Astrocyte (in vitro differentiated cells and primary cell): ENCODE data around the gene RGS10. TPM values are rescaled to one million over a fixed set of nuclear protein-coding genes. Genes with fewer than 3 reads are reported as not detected.

Experiments used
- DNase-seq: peaks from one replicate; pipeline ENCODE4 v3.0.0-alpha.2; 2010; ENCODE audit warnings: low read depth
- FAIRE-seq: peaks from 2 replicates; lab custom pipeline; 2011; peaks lifted over from hg19 to GRCh38; lab: Jason Lieb, UNC
- H2AFZ ChIP-seq: 2 replicates; pipeline ENCODE4 v1.6.0; 2012; ENCODE audit warnings: low read depth, low read length, inconsistent platforms
- H3K27ac ChIP-seq: 2 replicates; pipeline ENCODE4 v1.5.1; 2011; ENCODE audit warnings: low read depth, low read length, inconsistent platforms
- H3K27me3 ChIP-seq: 2 replicates; pipeline ENCODE4 v1.6.0; 2011; ENCODE audit warnings: low read length, inconsistent platforms; ENCODE audit not compliant: insufficient read depth
- H3K36me3 ChIP-seq: 2 replicates; pipeline ENCODE4 v1.5.1; 2011; ENCODE audit warnings: low read length, inconsistent platforms; ENCODE audit not compliant: insufficient read depth
- H3K4me1 ChIP-seq: 2 replicates; pipeline ENCODE4 v1.5.1; 2011; ENCODE audit warnings: low read length, inconsistent platforms; ENCODE audit not compliant: insufficient read depth
- H3K4me2 ChIP-seq: 2 replicates; pipeline ENCODE4 v1.6.0; 2012; ENCODE audit warnings: low read length, inconsistent platforms
- H3K4me3 ChIP-seq: 2 replicates; pipeline ENCODE4 v1.5.1; 2011; ENCODE audit warnings: low read depth, mild to moderate bottlenecking, low read length, inconsistent platforms; ENCODE audit not compliant: insufficient read depth
- H3K79me2 ChIP-seq: 2 replicates; pipeline ENCODE4 v1.6.0; 2012; ENCODE audit warnings: mild to moderate bottlenecking, low read length, inconsistent platforms; ENCODE audit not compliant: insufficient read depth
- H3K9ac ChIP-seq: 2 replicates; pipeline ENCODE4 v1.6.0; 2012; ENCODE audit warnings: mild to moderate bottlenecking, low read length, inconsistent platforms
- H3K9me3 ChIP-seq: 2 replicates; pipeline ENCODE4 v1.5.1; 2012; ENCODE audit warnings: low read depth, mild to moderate bottlenecking, low read length, inconsistent platforms; ENCODE audit not compliant: insufficient read depth
- H4K20me1 ChIP-seq: 2 replicates; pipeline ENCODE4 v1.6.0; 2012; ENCODE audit warnings: low read length, inconsistent platforms; ENCODE audit not compliant: insufficient read depth
- H3K27ac Mint-ChIP-seq: one replicate; pipeline ENCODE4 v1.8.0; 2021; ENCODE audit warnings: mild to moderate bottlenecking, mixed read lengths; ENCODE audit not compliant: unreplicated experiment
- H3K27me3 Mint-ChIP-seq: one replicate; pipeline ENCODE4 v1.8.0; 2021; ENCODE audit warnings: low read depth, mixed read lengths; ENCODE audit not compliant: unreplicated experiment
- H3K36me3 Mint-ChIP-seq: one replicate; pipeline ENCODE4 v1.8.0; 2021; ENCODE audit warnings: low read depth, mixed read lengths; ENCODE audit not compliant: unreplicated experiment
- H3K4me1 Mint-ChIP-seq: one replicate; pipeline ENCODE4 v1.8.0; 2021; ENCODE audit warnings: low read depth, mixed read lengths; ENCODE audit not compliant: unreplicated experiment
- H3K4me3 Mint-ChIP-seq: one replicate; pipeline ENCODE4 v1.8.0; 2021; ENCODE audit warnings: mild to moderate bottlenecking, moderate library complexity, mixed read lengths; ENCODE audit not compliant: unreplicated experiment
- H3K9me3 Mint-ChIP-seq: one replicate; pipeline ENCODE4 v1.8.0; 2021; ENCODE audit warnings: mild to moderate bottlenecking, mixed read lengths; ENCODE audit not compliant: unreplicated experiment
- EZH2 ChIP-seq: IDR thresholded peaks from 2 replicates; pipeline ENCODE4 v1.6.1; 2012; ENCODE audit warnings: mild to moderate bottlenecking, low read length, inconsistent platforms; ENCODE audit not compliant: insufficient read depth
- total RNA-seq: library from RNA; stranded (reverse); gene quantifications from 2 replicates; pipeline ENCODE4 v1.2.1, GENCODE V29; 2021
- TF ChIP-seq, protein P1 (sequence below): IDR thresholded peaks from 2 replicates; pipeline ENCODE4 v1.5.1; 2011; ENCODE audit warnings: low read depth, mild to moderate bottlenecking, inconsistent platforms, low read length, moderate library complexity; ENCODE audit not compliant: insufficient read depth

RGS10 gene
- total RNA-seq, 1 donor from 2014 or later = 40.1 TPM

- Histone ChIP-seq H3K4me1 (no peaks in the 10 kb centered on the region), H3K9ac (no peak overlapping the region), H3K4me3 (no peak overlapping the region), H3K27ac (no peak overlapping the region), H3K36me3 (no peaks in the 10 kb centered on the region), H3K79me2 (no peaks in the 10 kb centered on the region), H3K9me3 (no peaks in the 10 kb centered on the region), H3K4me2 (no peak overlapping the region), H4K20me1 (no peaks in the 10 kb centered on the region), H3K27me3 (peaks cover 2% of the 10 kb centered on the region), H2AFZ (no peak overlapping the region)
- no peaks in the 10 kb centered on the region for H3K4me1 Mint-ChIP-seq
- H3K4me3 Mint-ChIP-seq = no peak overlapping the region
- no peak overlapping the region for H3K27ac Mint-ChIP-seq
- no peak for DNase-seq
- peaks cover 3% of the 10 kb centered on the region for H3K36me3 Mint-ChIP-seq
- FAIRE-seq = no peak
- H3K9me3 Mint-ChIP-seq = peaks cover 13% of the 10 kb centered on the region
- H3K27me3 Mint-ChIP-seq = peaks cover 41% of the 10 kb centered on the region
- TF ChIP-seq, protein P1, sequence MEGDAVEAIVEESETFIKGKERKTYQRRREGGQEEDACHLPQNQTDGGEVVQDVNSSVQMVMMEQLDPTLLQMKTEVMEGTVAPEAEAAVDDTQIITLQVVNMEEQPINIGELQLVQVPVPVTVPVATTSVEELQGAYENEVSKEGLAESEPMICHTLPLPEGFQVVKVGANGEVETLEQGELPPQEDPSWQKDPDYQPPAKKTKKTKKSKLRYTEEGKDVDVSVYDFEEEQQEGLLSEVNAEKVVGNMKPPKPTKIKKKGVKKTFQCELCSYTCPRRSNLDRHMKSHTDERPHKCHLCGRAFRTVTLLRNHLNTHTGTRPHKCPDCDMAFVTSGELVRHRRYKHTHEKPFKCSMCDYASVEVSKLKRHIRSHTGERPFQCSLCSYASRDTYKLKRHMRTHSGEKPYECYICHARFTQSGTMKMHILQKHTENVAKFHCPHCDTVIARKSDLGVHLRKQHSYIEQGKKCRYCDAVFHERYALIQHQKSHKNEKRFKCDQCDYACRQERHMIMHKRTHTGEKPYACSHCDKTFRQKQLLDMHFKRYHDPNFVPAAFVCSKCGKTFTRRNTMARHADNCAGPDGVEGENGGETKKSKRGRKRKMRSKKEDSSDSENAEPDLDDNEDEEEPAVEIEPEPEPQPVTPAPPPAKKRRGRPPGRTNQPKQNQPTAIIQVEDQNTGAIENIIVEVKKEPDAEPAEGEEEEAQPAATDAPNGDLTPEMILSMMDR = no peak
- TF ChIP-seq EZH2 = no peak
Observed at GRCh38 chr10:119461923-119462322, 80.6 kb downstream of the RGS10 start.

DNA sequence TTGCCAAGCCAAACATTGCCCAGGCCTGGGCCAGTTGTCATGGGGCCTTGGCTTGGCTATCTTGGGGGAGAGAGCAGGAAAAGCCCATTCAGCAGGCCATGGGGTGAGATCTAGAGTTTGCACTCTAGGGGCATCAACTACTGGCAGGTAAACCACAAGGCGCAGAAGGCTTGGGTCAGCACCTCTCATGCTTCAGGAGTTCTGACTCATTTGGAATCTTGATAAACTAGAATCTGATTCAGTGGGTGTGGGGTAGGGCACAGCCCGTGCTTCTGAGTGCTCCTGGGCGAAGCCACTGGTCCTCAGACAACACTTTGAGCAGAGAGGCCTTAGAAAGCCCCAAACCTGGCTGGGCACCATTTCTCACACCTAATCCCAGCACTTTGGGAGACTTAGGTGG, 81.1 kb downstream of the RGS10 start:
- no peaks in the 10 kb centered on the region for H3K4me1 Mint-ChIP-seq
- Histone ChIP-seq H3K36me3 (no peaks in the 10 kb centered on the region), H3K27ac (no peak overlapping the region), H3K9ac (no peak overlapping the region), H3K9me3 (no peaks in the 10 kb centered on the region), H3K4me3 (no peak overlapping the region), H3K79me2 (no peaks in the 10 kb centered on the region), H3K4me2 (no peak overlapping the region), H3K4me1 (no peaks in the 10 kb centered on the region), H2AFZ (no peak overlapping the region), H4K20me1 (no peaks in the 10 kb centered on the region), H3K27me3 (peaks cover 2% of the 10 kb centered on the region)
- no peak overlapping the region for H3K27ac Mint-ChIP-seq
- H3K9me3 Mint-ChIP-seq = peaks cover 13% of the 10 kb centered on the region
- no peak overlapping the region for H3K4me3 Mint-ChIP-seq
- peaks cover 3% of the 10 kb centered on the region for H3K36me3 Mint-ChIP-seq
- FAIRE-seq = no peak
- peaks cover 38% of the 10 kb centered on the region for H3K27me3 Mint-ChIP-seq
- no peak for TF ChIP-seq EZH2
- TF ChIP-seq, protein P1 = no peak
- no peak for DNase-seq

DNA sequence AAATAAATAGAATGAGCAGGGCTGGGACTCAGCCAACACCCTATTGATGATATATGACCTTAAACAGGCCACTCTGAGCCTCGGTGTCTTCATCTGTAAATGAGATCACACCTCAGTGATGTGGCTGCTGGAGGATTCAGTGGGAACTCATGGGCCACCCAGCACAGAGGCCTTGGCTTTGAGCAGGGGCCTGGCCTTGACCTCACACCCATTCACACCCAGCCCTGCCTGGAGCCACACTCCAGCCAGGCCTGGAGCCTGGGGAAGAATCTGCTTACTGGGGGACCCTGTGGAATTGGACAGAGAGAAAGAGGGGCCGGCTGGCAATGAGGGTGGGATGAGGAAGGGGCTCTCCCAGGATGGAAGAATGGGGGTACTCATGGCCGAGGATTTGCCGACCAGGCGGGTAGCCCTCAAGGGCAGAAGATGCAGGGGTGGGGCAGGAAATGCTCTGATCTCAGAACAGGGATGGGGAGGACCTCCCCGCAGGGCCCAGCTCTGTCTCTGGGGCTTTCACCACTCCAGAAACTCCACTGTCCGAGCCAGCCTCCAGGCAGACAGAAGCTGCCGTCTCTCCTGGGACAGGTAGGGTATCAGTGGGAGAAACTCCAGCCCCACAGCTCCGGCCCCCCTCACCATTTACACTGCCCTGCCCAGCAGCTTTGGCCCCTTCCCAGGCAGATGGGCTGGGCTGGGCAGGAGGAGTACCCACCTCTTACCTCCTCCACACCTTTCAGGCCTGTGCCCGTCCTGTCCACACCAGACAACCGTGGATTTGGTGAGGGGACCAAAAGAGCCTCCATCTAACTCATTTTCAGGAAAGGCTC, 81.9 kb downstream of the RGS10 start:
- no peak overlapping the region for H3K4me2 ChIP-seq
- no peak overlapping the region for H3K9ac ChIP-seq
- H2AFZ ChIP-seq = no peak overlapping the region
- peaks cover 31% of the 10 kb centered on the region for H3K27me3 Mint-ChIP-seq
- H3K27ac Mint-ChIP-seq = no peak overlapping the region
- peaks cover 11% of the 10 kb centered on the region for H3K9me3 Mint-ChIP-seq
- no peaks in the 10 kb centered on the region for H3K9me3 ChIP-seq
- TF ChIP-seq, protein P1 = no peak
- TF ChIP-seq EZH2 = no peak
- no peaks in the 10 kb centered on the region for H3K27me3 ChIP-seq
- H3K4me1 ChIP-seq = no peaks in the 10 kb centered on the region
- no peak overlapping the region for H3K4me3 Mint-ChIP-seq
- no peaks in the 10 kb centered on the region for H3K79me2 ChIP-seq
- H3K36me3 Mint-ChIP-seq = peaks cover 7% of the 10 kb centered on the region
- FAIRE-seq (no peak), DNase-seq (no peak)
- H3K4me1 Mint-ChIP-seq = no peaks in the 10 kb centered on the region
- no peaks in the 10 kb centered on the region for H4K20me1 ChIP-seq
- no peak overlapping the region for H3K4me3 ChIP-seq
- no peaks in the 10 kb centered on the region for H3K36me3 ChIP-seq
- no peak overlapping the region for H3K27ac ChIP-seq
